MCF 10A (cell line): ENCODE data around the gene PRUNE1. TPM values are rescaled to one million over a fixed set of nuclear protein-coding genes. Genes with fewer than 3 reads are reported as not detected.

Source experiments
- BruUV-seq: library from RNA; stranded (reverse); fragments of 400-500 nt; replicated peaks from 2 replicates; lab custom pipeline; 2021; lab: Mats Ljungman, UMichigan
- CTCF ChIA-PET: fragments of 300-600 bp; sonication (Branson Sonifier 250); formaldehyde crosslinking; extraction: SDS; loops from one replicate; lab custom pipeline; 2021; ENCODE audit warnings: antibody characterized with exemption, inconsistent platforms; lab: Yijun Ruan, JAX
- POLR2A ChIA-PET: fragments of 300-600, 350-650 bp; sonication (Branson Sonifier 250); formaldehyde crosslinking; extraction: SDS; loops from one replicate; lab custom pipeline; 2020; ENCODE audit warnings: antibody characterized with exemption, inconsistent platforms; lab: Yijun Ruan, JAX
- DNase-seq: peaks from one replicate; pipeline ENCODE4 v3.0.0-alpha.2; 2018; ENCODE audit not compliant: unreplicated experiment
- H3K27ac Mint-ChIP-seq: one replicate; pipeline ENCODE4 v1.8.0; 2022; ENCODE audit warnings: mild to moderate bottlenecking, low read depth, mixed read lengths; ENCODE audit not compliant: unreplicated experiment
- H3K27me3 Mint-ChIP-seq: one replicate; pipeline ENCODE4 v1.8.0; 2022; ENCODE audit warnings: mixed read lengths; ENCODE audit not compliant: insufficient read depth, unreplicated experiment
- H3K36me3 Mint-ChIP-seq: one replicate; pipeline ENCODE4 v1.8.0; 2022; ENCODE audit warnings: mild to moderate bottlenecking, moderate library complexity, mixed read lengths; ENCODE audit not compliant: insufficient read depth, unreplicated experiment
- H3K4me1 Mint-ChIP-seq: one replicate; pipeline ENCODE4 v1.8.0; 2022; ENCODE audit warnings: mixed read lengths; ENCODE audit not compliant: insufficient read depth, unreplicated experiment
- H3K4me3 Mint-ChIP-seq: one replicate; pipeline ENCODE4 v1.8.0; 2022; ENCODE audit warnings: mild to moderate bottlenecking, moderate library complexity, mixed read lengths; ENCODE audit not compliant: unreplicated experiment
- H3K9me3 Mint-ChIP-seq: one replicate; pipeline ENCODE4 v1.8.0; 2022; ENCODE audit warnings: mixed read lengths; ENCODE audit not compliant: unreplicated experiment
- CTCF ChIP-seq: fragments of 200-600 bp; IDR thresholded peaks from one replicate; pipeline ENCODE4 v1.8.0; 2022; ENCODE audit warnings: antibody characterized with exemption, mild to moderate bottlenecking; ENCODE audit not compliant: unreplicated experiment
- intact Hi-C: fragments of 100-400 bp; cut with micrococcal nuclease; formaldehyde crosslinking; loops from 2 replicates; pipeline ENCODE4 v1.14.1; 2022
- total RNA-seq: library from RNA; stranded (reverse); gene quantifications from 2 replicates; pipeline ENCODE4 v1.2.3, GENCODE V29; 2022

PRUNE1 gene
- total RNA-seq, 1 experiment from 2014 or later, result 17.6 TPM

- DNase-seq, result peak; percentile 42
- peak overlapping the region; percentile 92 for H3K27ac Mint-ChIP-seq
- POLR2A ChIA-PET, result interaction anchor here (0.6 to 9.4 kb wide), 18 partner anchors 9 to 193 kb away, joined by 3 to 90 read pairs (median 5); partner anchors contain the start of genes BNIPL, C1orf56, GABPB2 and MINDY1
- TF ChIP-seq CTCF, result no peak
- H3K9me3 Mint-ChIP-seq, result no peaks in the 10 kb centered on the region
- H3K4me3 Mint-ChIP-seq, result peak overlapping the region; percentile 82
- no peaks in the 10 kb centered on the region for H3K27me3 Mint-ChIP-seq
- H3K36me3 Mint-ChIP-seq, result peaks cover 30% of the 10 kb centered on the region
- intact Hi-C loops, result loop anchor here (1.0 to 5.0 kb wide), 3 partner anchors 13 to 51 kb away; partner anchors contain the start of genes MINDY1 and PRUNE1
- BruUV-seq, result no TSS peak
- CTCF ChIA-PET, result interaction anchor here (0.6 to 3.0 kb wide), 18 partner anchors 8 to 633 kb away, joined by 3 to 18 read pairs (median 4); partner anchors contain the start of genes C1orf56, GABPB2 and MINDY1
- peaks cover 61% of the 10 kb centered on the region for H3K4me1 Mint-ChIP-seq
Observed at GRCh38 chr1:151058692-151059091, 50.4 kb downstream of the PRUNE1 start.

- peaks cover 29% of the 10 kb centered on the region for H3K36me3 Mint-ChIP-seq
- peak; percentile 91 for TF ChIP-seq CTCF
- peak within 1 kb of the TSS; percentile 92 for H3K27ac Mint-ChIP-seq
- peak within 1 kb of the TSS; percentile 82 for H3K4me3 Mint-ChIP-seq
- CTCF ChIA-PET, result interaction anchor here (0.5 to 3.0 kb wide), 23 partner anchors 8 to 1112 kb away, joined by 3 to 18 read pairs (median 4); partner anchors contain the start of genes C1orf56, CTSK, GABPB2 and MINDY1
- BruUV-seq, result TSS peak; percentile 46
- POLR2A ChIA-PET, result interaction anchor here (0.6 to 9.4 kb wide), 20 partner anchors 8 to 738 kb away, joined by 3 to 90 read pairs (median 4); partner anchors contain the start of genes BNIPL, C1orf56, GABPB2 and MINDY1
- H3K27me3 Mint-ChIP-seq, result no peaks in the 10 kb centered on the region
- DNase-seq, result peak; percentile 85
- no peaks in the 10 kb centered on the region for H3K9me3 Mint-ChIP-seq
- intact Hi-C loops, result loop anchor here (1.0 to 5.0 kb wide), 4 partner anchors 12 to 497 kb away; partner anchors contain the start of genes MINDY1 and PRUNE1
- H3K4me1 Mint-ChIP-seq, result peaks cover 61% of the 10 kb centered on the region
Observed at GRCh38 chr1:151059109-151060006, 51.1 kb downstream of the PRUNE1 start, which contains the start of gene CDC42SE1. Gene CDC42SE1 (minus strand): TSS chr1:151059622. CDS start chr1:151055730, 3,892 bp downstream.

GRCh38 chr1:151060007-151060656, 51.9 kb downstream of the PRUNE1 start, which contains the start of gene MLLT11:
Gene MLLT11 (plus strand): TSS chr1:151060397. CDS start chr1:151067225, 6,828 bp downstream.
- Mint-ChIP-seq H3K4me3 (peak within 1 kb of the TSS; percentile 82), H3K36me3 (peaks cover 25% of the 10 kb centered on the region), H3K4me1 (peaks cover 57% of the 10 kb centered on the region), H3K9me3 (no peaks in the 10 kb centered on the region), H3K27ac (peak within 1 kb of the TSS; percentile 92), H3K27me3 (no peaks in the 10 kb centered on the region)
- peak; percentile 61 for DNase-seq
- TF ChIP-seq CTCF, result no peak
- ChIA-PET CTCF (interaction anchor here (0.5 to 3.0 kb wide), 15 partner anchors 10 to 1112 kb away, joined by 3 to 18 read pairs (median 3); partner anchors contain the start of genes CTSK, GABPB2 and MINDY1), POLR2A (interaction anchor here (0.6 to 9.4 kb wide), 13 partner anchors 11 to 739 kb away, joined by 3 to 90 read pairs (median 5); partner anchors contain the start of genes BNIPL, C1orf56, GABPB2 and MINDY1)
- intact Hi-C loops, result loop anchor here (5.0 kb wide), 1 partner anchor 498 kb away; no protein-coding TSS in a partner anchor
- TSS peak; percentile 19 for BruUV-seq
